ENCODE data around the gene RAMP1. TPM values are rescaled to one million over a fixed set of nuclear protein-coding genes. Genes with fewer than 3 reads are reported as not detected.

The RAMP1 gene
- total RNA-seq (2022; extraction: Qiagen RNA extraction) = 0.32 TPM in 1 of 5 replicates, not detected in the others

GRCh38 chr2:237859533-237860272 is at the start of gene RAMP1:
Gene RAMP1, plus strand, starts transcription at chr2:237859623. Its CDS starts 53 bp downstream, at chr2:237859676.

Other genes with a start within 250 kb of the RAMP1 start
- gene LRRFIP1, start 232.0 kb upstream of the RAMP1 start, total RNA-seq (2022; extraction: Qiagen RNA extraction) = 67.2 to 99.4 TPM (median 91.1 TPM) in 5 replicates
- 0.12 to 0.24 TPM (median 0.17 TPM) in 5 replicates for gene RBM44, start 60.8 kb upstream of the RAMP1 start, total RNA-seq (2022; extraction: Qiagen RNA extraction)
- 46.8 to 54.0 TPM (median 49.0 TPM) in 5 replicates for gene UBE2F, start 107.4 kb downstream of the RAMP1 start, total RNA-seq (2022; extraction: Qiagen RNA extraction)
- 20.0 to 25.8 TPM (median 22.6 TPM) in 5 replicates for gene SCLY, start 201.4 kb downstream of the RAMP1 start, total RNA-seq (2022; extraction: Qiagen RNA extraction)
- 0.12 to 0.36 TPM (median 0.22 TPM) in 5 replicates for gene ESPNL, start 240.7 kb downstream of the RAMP1 start, total RNA-seq (2022; extraction: Qiagen RNA extraction)